NCI-H146 (cell line): ENCODE data around the gene MSN.
"Not testable (repeated sequence)": the region's sequence is repeated elsewhere in the genome, so short reads cannot be mapped to it uniquely, and the experiment has no call there.

Experiments
- DNase-seq: peaks from one replicate; lab custom pipeline; 2025; lab: John Stamatoyannopoulos, UW

Gene MSN

GRCh38 chrX:65667503-65668376 is at the start of gene MSN:
TSS of gene MSN (plus strand) at chrX:65667654. CDS start at chrX:65667842, 188 bp downstream.
- DNase-seq: no peak

- DNase-seq: not testable (repeated sequence)
Measured at GRCh38 chrX:65620096-65620705, 47.3 kb upstream of the MSN start.

GRCh38 chrX:65630771-65631170 is 36.7 kb upstream of the MSN start:
- DNase-seq: no peak

- DNase-seq: no peak
Measured at GRCh38 chrX:65633826-65634225, 33.6 kb upstream of the MSN start.

- DNase-seq: no peak
Measured at GRCh38 chrX:65634732-65635131, 32.7 kb upstream of the MSN start.

GRCh38 chrX:65635378-65635777 is 32.1 kb upstream of the MSN start:
- DNase-seq: no peak

- DNase-seq: no peak
Measured at GRCh38 chrX:65635822-65636221, 31.6 kb upstream of the MSN start.

- not testable (repeated sequence) for DNase-seq
Measured at GRCh38 chrX:65636261-65636660, 31.2 kb upstream of the MSN start.

- no peak for DNase-seq
Measured at GRCh38 chrX:65637335-65637734, 30.1 kb upstream of the MSN start.

GRCh38 chrX:65642914-65643491 is 24.5 kb upstream of the MSN start:
- DNase-seq: no peak

GRCh38 chrX:65643531-65644052 is 23.9 kb upstream of the MSN start:
- DNase-seq: no peak

- DNase-seq: no peak
Measured at GRCh38 chrX:65644621-65645289, 22.7 kb upstream of the MSN start.

- DNase-seq: no peak
Measured at GRCh38 chrX:65647801-65648200, 19.7 kb upstream of the MSN start.

GRCh38 chrX:65652098-65652497 is 15.4 kb upstream of the MSN start:
- DNase-seq: no peak

- DNase-seq: not testable (repeated sequence)
Measured at GRCh38 chrX:65657009-65657441, 10.4 kb upstream of the MSN start.

GRCh38 chrX:65657659-65658058 is 9.8 kb upstream of the MSN start:
- no peak for DNase-seq

GRCh38 chrX:65658229-65658628 is 9.2 kb upstream of the MSN start:
- DNase-seq: no peak

- DNase-seq: no peak
Measured at GRCh38 chrX:65667157-65667502, 324 bp upstream of the MSN start.

- DNase-seq: no peak
Measured at GRCh38 chrX:65668377-65669310, 1.2 kb downstream of the MSN start.

- DNase-seq: no peak
Measured at GRCh38 chrX:65671286-65671685, 3.8 kb downstream of the MSN start.

- DNase-seq: no peak
Measured at GRCh38 chrX:65671966-65672365, 4.5 kb downstream of the MSN start.
